ENCODE measurements around the gene SLC27A6. TPM values are rescaled to one million over a fixed set of nuclear protein-coding genes. Genes with fewer than 3 reads are reported as not detected.

The SLC27A6 gene
- total RNA-seq, 1 experiment from 2014 or later = not detected

DNA sequence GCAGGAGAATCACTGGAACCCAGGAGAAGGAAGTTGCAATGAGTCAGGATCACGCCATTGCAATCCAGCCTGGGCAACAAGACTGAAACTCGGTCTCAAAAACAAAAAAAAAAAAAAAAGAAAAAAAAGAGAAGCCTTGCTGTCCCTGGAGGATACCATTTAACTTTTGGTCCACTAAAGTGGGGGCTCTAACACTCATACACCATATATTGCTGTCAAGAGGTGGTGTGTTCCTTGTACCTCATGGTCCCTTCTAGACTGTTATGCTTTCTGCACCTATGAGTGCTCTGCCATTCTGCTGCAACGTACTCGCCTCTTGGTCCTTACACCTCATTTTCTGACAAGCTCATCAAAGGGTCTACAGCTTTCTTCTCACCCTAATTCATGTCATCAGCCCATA lies 77.0 kb downstream of the SLC27A6 start:
- Histone ChIP-seq H3K4me3 (ENCODE audit: low read length) (no peak overlapping the region), H3K27ac (ENCODE audit: low read length) (no peak overlapping the region), H3K4me2 (ENCODE audit: low read length) (no peak overlapping the region), H3K36me3 (ENCODE audit: low read depth, low read length) (no peaks in the 10 kb centered on the region), H3K9me3 (ENCODE audit: low read length) (peaks cover 5% of the 10 kb centered on the region), H3F3A (ENCODE audit: low read length, unreplicated experiment) (no peaks in the 10 kb centered on the region), H3K4me1 (ENCODE audit: insufficient read depth, low read length) (no peaks in the 10 kb centered on the region), H3K9me2 (replicated peaks; ENCODE audit: low read length) (no peaks in the 10 kb centered on the region), H4K20me1 (ENCODE audit: low read length) (no peaks in the 10 kb centered on the region), H2AFZ (ENCODE audit: low read length) (no peak overlapping the region), H3K79me2 (ENCODE audit: low read length) (no peaks in the 10 kb centered on the region), H3K27me3 (ENCODE audit: low read length) (no peaks in the 10 kb centered on the region), H3K9ac (ENCODE audit: low read length) (no peak overlapping the region)
- ChIA-PET CTCF (interaction anchor here (0.5 kb wide), 1 partner anchor 9 kb away, joined by 3 read pairs; no protein-coding TSS in a partner anchor), POLR2A (ENCODE audit: unreplicated experiment) (no interaction called here)
- BruUV-seq (replicated peaks) = no TSS peak
- intact Hi-C loops (cut with micrococcal nuclease) = no loop called here
- TF ChIP-seq EZH2phosphoT487 (IDR thresholded peaks at IDR 0.05; ENCODE audit: borderline replicate concordance, low read length) = no peak
- no peak for TF ChIP-seq EZH2 (IDR thresholded peaks at IDR 0.05; ENCODE audit: low read length, unreplicated experiment)
- no peak for TF ChIP-seq CTCF (conservative IDR thresholded peaks at IDR 0.05; ENCODE audit: low read depth, low read length)
- DNase-seq = no peak
- no peak for ATAC-seq

- CTCF ChIA-PET = no interaction called here
- no peaks in the 10 kb centered on the region for H3K79me2 ChIP-seq (ENCODE audit: low read length)
- no peak overlapping the region for H2AFZ ChIP-seq (ENCODE audit: low read length)
- H3F3A ChIP-seq (ENCODE audit: low read length, unreplicated experiment) = no peaks in the 10 kb centered on the region
- no TSS peak for BruUV-seq (replicated peaks)
- H3K36me3 ChIP-seq (ENCODE audit: low read depth, low read length) = no peaks in the 10 kb centered on the region
- DNase-seq (no peak), ATAC-seq (no peak)
- H3K4me2 ChIP-seq (ENCODE audit: low read length) = no peak overlapping the region
- TF ChIP-seq EZH2 (IDR thresholded peaks at IDR 0.05; ENCODE audit: low read length, unreplicated experiment) (no peak), CTCF (conservative IDR thresholded peaks at IDR 0.05; ENCODE audit: low read depth, low read length) (no peak), EZH2phosphoT487 (IDR thresholded peaks at IDR 0.05; ENCODE audit: borderline replicate concordance, low read length) (no peak)
- no peak overlapping the region for H3K4me3 ChIP-seq (ENCODE audit: low read length)
- H4K20me1 ChIP-seq (ENCODE audit: low read length) = no peaks in the 10 kb centered on the region
- intact Hi-C loops (cut with micrococcal nuclease) = no loop called here
- no peaks in the 10 kb centered on the region for H3K9me2 ChIP-seq (replicated peaks; ENCODE audit: low read length)
- H3K27me3 ChIP-seq (ENCODE audit: low read length) = no peaks in the 10 kb centered on the region
- no peaks in the 10 kb centered on the region for H3K4me1 ChIP-seq (ENCODE audit: insufficient read depth, low read length)
- POLR2A ChIA-PET (ENCODE audit: unreplicated experiment) = no interaction called here
- H3K27ac ChIP-seq (ENCODE audit: low read length) = no peak overlapping the region
- peaks cover 5% of the 10 kb centered on the region for H3K9me3 ChIP-seq (ENCODE audit: low read length)
- H3K9ac ChIP-seq (ENCODE audit: low read length) = no peak overlapping the region
Observed at GRCh38 chr5:129043894-129044293, 78.6 kb downstream of the SLC27A6 start.

DNA sequence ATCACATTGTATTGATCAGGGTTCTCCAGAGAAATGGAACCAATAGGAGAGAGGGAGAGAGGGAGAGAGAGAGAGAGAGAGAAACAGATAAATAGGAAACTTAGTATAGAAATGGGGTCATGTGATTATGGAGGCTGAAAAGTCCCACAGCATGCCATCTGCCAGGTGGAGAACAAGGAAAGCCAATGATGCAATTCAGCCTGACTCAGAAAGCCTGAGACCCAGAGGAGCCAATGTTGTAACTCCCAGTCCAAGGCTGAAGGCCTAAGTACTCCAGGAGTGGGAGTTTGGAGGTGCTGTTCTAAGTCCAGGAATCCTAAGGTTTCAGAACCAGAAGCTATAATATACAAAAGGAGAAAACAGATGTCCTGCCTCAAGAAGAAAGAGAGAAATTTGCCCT lies 80.9 kb downstream of the SLC27A6 start:
- no peak overlapping the region for H3K27ac ChIP-seq (ENCODE audit: low read length)
- H4K20me1 ChIP-seq (ENCODE audit: low read length) = no peaks in the 10 kb centered on the region
- no peaks in the 10 kb centered on the region for H3K36me3 ChIP-seq (ENCODE audit: low read depth, low read length)
- CTCF ChIA-PET = no interaction called here
- no peak overlapping the region for H3K9ac ChIP-seq (ENCODE audit: low read length)
- peaks cover 5% of the 10 kb centered on the region for H3K9me3 ChIP-seq (ENCODE audit: low read length)
- H3K4me1 ChIP-seq (ENCODE audit: insufficient read depth, low read length) = no peaks in the 10 kb centered on the region
- no peak overlapping the region for H2AFZ ChIP-seq (ENCODE audit: low read length)
- TF ChIP-seq EZH2phosphoT487 (IDR thresholded peaks at IDR 0.05; ENCODE audit: borderline replicate concordance, low read length) (no peak), CTCF (conservative IDR thresholded peaks at IDR 0.05; ENCODE audit: low read depth, low read length) (no peak), EZH2 (IDR thresholded peaks at IDR 0.05; ENCODE audit: low read length, unreplicated experiment) (no peak)
- intact Hi-C loops (cut with micrococcal nuclease) = no loop called here
- H3K4me2 ChIP-seq (ENCODE audit: low read length) = no peak overlapping the region
- H3F3A ChIP-seq (ENCODE audit: low read length, unreplicated experiment) = no peaks in the 10 kb centered on the region
- no peaks in the 10 kb centered on the region; the same call in 1 of the 2 replicates for H3K27me3 ChIP-seq (ENCODE audit: low read length)
- no peak for DNase-seq
- no peaks in the 10 kb centered on the region for H3K9me2 ChIP-seq (replicated peaks; ENCODE audit: low read length)
- POLR2A ChIA-PET (ENCODE audit: unreplicated experiment) = no interaction called here
- BruUV-seq (replicated peaks) = no TSS peak
- H3K4me3 ChIP-seq (ENCODE audit: low read length) = no peak overlapping the region
- H3K79me2 ChIP-seq (ENCODE audit: low read length) = no peaks in the 10 kb centered on the region
- ATAC-seq = no peak
